HG03159 (cell line): ENCODE data around the gene DCBLD2.

Source experiments
- ATAC-seq: cut with Tn5 transposase; IDR thresholded peaks from one replicate; pipeline ENCODE4 v1.9.1; 2021; ENCODE audit warnings: mild to moderate bottlenecking, moderate library complexity; ENCODE audit not compliant: unreplicated experiment

The DCBLD2 gene

GRCh38 chr3:98799479-98799878 lies 102.0 kb downstream of the DCBLD2 start:
- no peak for ATAC-seq

DNA sequence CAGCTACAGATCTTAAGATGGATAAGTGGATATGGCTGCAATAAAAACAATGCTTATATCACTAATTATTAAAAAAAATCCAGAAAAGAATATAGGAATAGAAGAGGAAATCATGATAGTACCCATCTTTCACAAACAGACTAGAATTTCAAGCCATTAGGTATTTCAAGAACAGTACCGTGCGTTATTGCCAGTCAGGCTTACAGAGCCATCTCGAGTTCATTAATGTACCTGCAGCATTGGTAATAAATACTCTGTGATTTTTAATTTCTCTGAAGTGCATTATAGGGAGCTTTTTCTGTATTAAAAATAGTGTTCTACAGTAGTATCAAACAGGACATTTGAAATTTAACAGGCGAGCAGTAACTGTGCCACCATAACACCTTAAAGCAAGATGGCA lies 102.7 kb downstream of the DCBLD2 start:
- no peak for ATAC-seq

GRCh38 chr3:98797905-98798304 lies 103.6 kb downstream of the DCBLD2 start:
- ATAC-seq, result no peak

- no peak for ATAC-seq
Measured at GRCh38 chr3:98796334-98796733, 105.2 kb downstream of the DCBLD2 start.

DNA sequence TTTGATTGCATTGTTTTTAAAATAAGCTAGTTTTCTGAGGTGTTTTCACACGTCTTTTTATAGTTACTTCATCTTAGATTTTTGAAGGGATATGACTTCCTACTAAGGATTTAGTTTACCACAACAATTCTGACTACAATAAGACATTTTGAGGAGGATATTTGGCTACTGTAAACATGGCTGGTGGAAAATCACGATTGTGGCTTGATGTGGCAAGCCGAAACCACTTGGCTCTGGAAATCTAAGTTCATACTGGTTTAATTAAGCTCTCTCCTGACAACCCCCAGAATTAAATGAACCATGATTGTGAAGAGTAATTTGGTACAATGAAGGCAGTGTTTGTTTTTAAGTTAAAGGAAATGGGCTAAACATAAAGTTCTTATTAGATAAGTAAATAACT lies 107.5 kb downstream of the DCBLD2 start:
- ATAC-seq, result no peak

- ATAC-seq, result no peak
Measured at GRCh38 chr3:98791341-98792325, 109.9 kb downstream of the DCBLD2 start.

DNA sequence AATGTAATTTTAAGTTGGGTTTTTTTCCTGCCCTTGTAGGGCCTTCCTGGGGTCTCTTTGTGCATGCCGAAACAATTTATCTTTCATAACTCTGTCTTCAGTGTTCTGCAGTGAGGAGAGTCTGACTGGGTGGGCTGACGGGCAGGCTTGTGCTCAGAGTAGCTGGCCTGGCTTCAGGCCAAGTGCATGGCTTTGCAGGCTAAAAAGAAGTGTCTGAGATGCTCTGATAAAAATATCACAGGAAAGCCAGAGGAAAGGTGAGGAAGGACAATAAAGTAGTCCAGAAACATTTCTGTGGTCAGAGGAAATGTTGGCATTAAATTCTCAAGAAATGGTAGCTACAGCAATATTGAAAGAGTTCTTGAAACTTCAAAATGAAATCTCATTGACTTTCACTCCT lies 112.8 kb downstream of the DCBLD2 start:
- no peak for ATAC-seq

GRCh38 chr3:98787181-98787580 lies 114.3 kb downstream of the DCBLD2 start:
- ATAC-seq, result no peak

DNA sequence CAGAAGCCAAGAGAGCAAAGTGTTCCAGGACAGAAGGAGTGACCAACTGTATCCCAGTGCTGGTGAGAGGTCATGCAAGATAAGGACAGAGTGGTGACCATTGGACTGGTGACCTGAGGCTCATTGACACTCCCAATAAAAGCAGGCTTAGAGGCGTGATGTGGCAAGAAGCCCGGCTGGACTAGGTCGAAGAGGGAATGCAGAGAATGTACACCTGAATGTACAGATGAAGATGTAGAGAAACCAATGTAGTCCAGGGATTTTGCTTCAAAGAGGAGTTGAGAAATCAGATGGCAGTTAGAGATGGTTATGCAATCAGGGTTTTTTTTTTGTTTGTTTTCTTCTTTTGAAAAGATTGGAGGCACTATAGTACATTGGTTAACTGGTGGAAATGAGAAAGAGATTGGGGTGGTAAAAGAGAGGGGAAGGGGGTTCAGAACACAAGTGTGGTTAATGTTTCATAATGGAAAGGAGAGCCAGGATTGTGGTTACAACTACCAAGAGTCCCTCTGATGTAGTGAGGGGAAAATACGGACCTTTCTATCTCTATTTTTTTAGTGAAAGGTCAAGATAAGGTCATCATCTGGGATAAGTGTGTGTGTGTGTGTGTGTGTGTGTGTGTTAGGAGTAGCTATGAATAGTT lies 115.0 kb downstream of the DCBLD2 start:
- no peak for ATAC-seq

GRCh38 chr3:98784666-98785600 lies 116.6 kb downstream of the DCBLD2 start:
- ATAC-seq, result no peak

- ATAC-seq, result no peak
Measured at GRCh38 chr3:98784042-98784441, 117.5 kb downstream of the DCBLD2 start.

GRCh38 chr3:98782824-98783500 lies 118.5 kb downstream of the DCBLD2 start:
- no peak for ATAC-seq

GRCh38 chr3:98780343-98780742 lies 121.2 kb downstream of the DCBLD2 start:
- ATAC-seq, result no peak

GRCh38 chr3:98779541-98780335 lies 121.8 kb downstream of the DCBLD2 start:
- no peak for ATAC-seq

DNA sequence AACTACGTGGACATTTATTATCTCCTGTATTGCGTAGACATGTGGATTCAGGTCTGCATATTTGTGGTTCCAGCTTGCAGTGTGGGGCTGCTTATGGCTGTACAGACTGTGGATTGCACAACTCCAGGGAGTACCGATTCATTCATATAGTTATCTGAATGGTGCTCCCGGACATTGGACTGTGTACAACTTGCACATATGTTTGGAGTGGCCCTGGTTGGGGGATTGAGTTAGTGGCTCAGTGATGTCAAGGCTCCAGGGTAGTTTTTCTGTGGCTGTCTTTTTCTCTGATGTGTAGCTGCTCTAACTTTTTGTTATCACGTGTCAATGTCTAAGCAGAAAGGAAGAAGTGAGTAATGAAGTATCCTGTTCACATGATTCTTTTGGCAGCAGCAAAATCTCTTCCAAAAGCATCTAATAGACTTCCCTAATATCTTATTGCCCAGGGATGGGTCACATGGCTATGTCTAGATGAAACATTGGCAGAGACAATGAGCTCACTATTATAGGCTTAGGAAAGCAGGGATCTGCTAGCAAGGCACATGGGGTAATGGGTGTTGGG lies 122.6 kb downstream of the DCBLD2 start:
- ATAC-seq, result no peak

DNA sequence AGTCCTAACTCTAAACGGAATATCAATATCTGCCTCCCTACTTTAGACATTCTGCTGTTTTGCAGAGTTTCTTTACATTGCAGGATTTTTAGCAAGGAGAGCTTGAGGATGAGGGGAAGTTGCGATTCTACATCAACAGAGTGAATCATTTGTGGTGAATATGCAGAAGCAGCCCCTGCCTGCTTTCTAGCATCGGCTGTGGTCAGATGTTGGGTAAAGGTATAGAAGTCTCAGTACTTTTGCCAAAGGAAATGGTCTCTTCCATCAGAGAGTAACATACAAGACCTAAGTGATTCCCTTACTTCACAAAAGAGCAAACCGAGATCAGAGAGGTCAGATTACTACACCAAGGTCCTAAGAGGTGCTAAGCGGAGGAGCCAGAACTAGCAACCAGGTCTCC lies 123.1 kb downstream of the DCBLD2 start:
- ATAC-seq, result peak; percentile 40

GRCh38 chr3:98777801-98778220 lies 123.7 kb downstream of the DCBLD2 start:
- no peak for ATAC-seq

- no peak for ATAC-seq
Measured at GRCh38 chr3:98777286-98777685, 124.2 kb downstream of the DCBLD2 start.

DNA sequence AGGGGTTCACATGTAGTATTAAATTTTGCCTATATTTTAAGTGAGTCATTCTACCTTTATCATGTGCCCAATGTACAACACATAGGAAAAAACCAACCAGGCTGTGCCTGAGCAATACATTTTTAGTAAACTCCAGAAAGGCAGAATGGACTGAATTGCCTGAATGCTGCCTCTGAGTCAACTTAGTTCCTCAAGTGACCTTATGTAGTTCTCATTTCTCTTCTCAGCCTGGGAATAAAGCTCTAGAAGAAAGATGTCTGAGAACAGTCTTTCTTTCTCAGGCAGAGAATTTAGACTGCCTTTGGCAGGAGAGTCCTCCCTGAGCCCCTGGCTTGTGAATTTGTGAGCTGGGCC lies 125.4 kb downstream of the DCBLD2 start:
- ATAC-seq, result no peak
